Calu3 (cell line): ENCODE measurements around the gene CENPB. TPM values are rescaled to one million over a fixed set of nuclear protein-coding genes. Genes with fewer than 3 reads are reported as not detected.

Experiments
- BruUV-seq: library from RNA; stranded (reverse); fragments of 400-500 nt; replicated peaks from 2 replicates; lab custom pipeline; 2021; lab: Mats Ljungman, UMichigan
- CTCF ChIA-PET: fragments of 300-600 bp; sonication (Branson Sonifier 250); formaldehyde crosslinking; loops from one replicate; lab custom pipeline; 2022; ENCODE audit warnings: antibody characterized with exemption; lab: Charles Lee
- DNase-seq: peaks from one replicate; pipeline ENCODE4 v3.0.0; 2022
- H3K27ac Mint-ChIP-seq: one replicate; pipeline ENCODE4 v1.8.0; 2022; ENCODE audit warnings: mixed read lengths; ENCODE audit not compliant: unreplicated experiment
- H3K27me3 Mint-ChIP-seq: one replicate; pipeline ENCODE4 v1.8.0; 2022; ENCODE audit warnings: mixed read lengths; ENCODE audit not compliant: unreplicated experiment
- H3K36me3 Mint-ChIP-seq: one replicate; pipeline ENCODE4 v1.8.0; 2022; ENCODE audit warnings: mild to moderate bottlenecking, moderate library complexity, mixed read lengths; ENCODE audit not compliant: insufficient read depth, unreplicated experiment
- H3K4me1 Mint-ChIP-seq: one replicate; pipeline ENCODE4 v1.8.0; 2022; ENCODE audit warnings: mild to moderate bottlenecking, low read depth, mixed read lengths; ENCODE audit not compliant: unreplicated experiment
- H3K4me3 Mint-ChIP-seq: one replicate; pipeline ENCODE4 v1.8.0; 2022; ENCODE audit warnings: mild to moderate bottlenecking, low read depth, moderate library complexity, mixed read lengths; ENCODE audit not compliant: unreplicated experiment
- H3K9me3 Mint-ChIP-seq: one replicate; pipeline ENCODE4 v1.8.0; 2022; ENCODE audit warnings: low read depth, mixed read lengths; ENCODE audit not compliant: unreplicated experiment
- CTCF ChIP-seq: fragments of 200-600 bp; IDR thresholded peaks from one replicate; pipeline ENCODE4 v1.8.0; 2022; ENCODE audit warnings: antibody characterized with exemption; ENCODE audit not compliant: unreplicated experiment
- intact Hi-C: fragments of 100-400 bp; cut with micrococcal nuclease; formaldehyde crosslinking; loops from one replicate; pipeline ENCODE4 v1.10.0; 2022; ENCODE audit not compliant: unreplicated experiment
- total RNA-seq: library from RNA; stranded (reverse); gene quantifications from 2 replicates; pipeline ENCODE4 v1.2.3, GENCODE V29; 2022

The CENPB gene
- total RNA-seq, 1 experiment from 2014 or later = 44.9 TPM

GRCh38 chr20:3826420-3826819, 39.9 kb upstream of the CENPB start:
- CTCF ChIA-PET = no interaction called here
- no peak overlapping the region for H3K27ac Mint-ChIP-seq

GRCh38 chr20:3825526-3825925, 39.0 kb upstream of the CENPB start:
- peaks cover 9% of the 10 kb centered on the region for H3K4me1 Mint-ChIP-seq
- no peaks in the 10 kb centered on the region for H3K27me3 Mint-ChIP-seq
- CTCF ChIA-PET = no interaction called here
- no peaks in the 10 kb centered on the region for H3K9me3 Mint-ChIP-seq
- H3K4me3 Mint-ChIP-seq = no peak overlapping the region
- no TSS peak for BruUV-seq
- no peak for TF ChIP-seq CTCF
- DNase-seq = no peak
- intact Hi-C loops = no loop called here
- peaks cover 17% of the 10 kb centered on the region for H3K36me3 Mint-ChIP-seq
- H3K27ac Mint-ChIP-seq = no peak overlapping the region

More at GRCh38 chr20:3826420-3826819, 39.9 kb upstream of the CENPB start:
- intact Hi-C loops = no loop called here
- TF ChIP-seq CTCF = no peak
- no peaks in the 10 kb centered on the region for H3K9me3 Mint-ChIP-seq
- BruUV-seq = no TSS peak
- H3K4me1 Mint-ChIP-seq = peaks cover 7% of the 10 kb centered on the region
- no peak overlapping the region for H3K4me3 Mint-ChIP-seq
- DNase-seq = no peak
- peaks cover 8% of the 10 kb centered on the region for H3K36me3 Mint-ChIP-seq
- no peaks in the 10 kb centered on the region for H3K27me3 Mint-ChIP-seq

- no TSS peak for BruUV-seq
- intact Hi-C loops = no loop called here
- CTCF ChIA-PET = no interaction called here
These were observed 37.3 kb upstream of the CENPB start for GRCh38 chr20:3823881-3824280.

GRCh38 chr20:3821996-3822395, 35.5 kb upstream of the CENPB start:
- CTCF ChIA-PET = no interaction called here
- H3K9me3 Mint-ChIP-seq = no peaks in the 10 kb centered on the region
- no peaks in the 10 kb centered on the region for H3K27me3 Mint-ChIP-seq
- peaks cover 26% of the 10 kb centered on the region for H3K36me3 Mint-ChIP-seq
- TF ChIP-seq CTCF = no peak
- no peak for DNase-seq
- BruUV-seq = no TSS peak
- peak overlapping the region; percentile 61 for H3K27ac Mint-ChIP-seq
- H3K4me3 Mint-ChIP-seq = peak overlapping the region; percentile 81
- peaks cover 14% of the 10 kb centered on the region for H3K4me1 Mint-ChIP-seq
- intact Hi-C loops = loop anchor here (2.0 kb wide), 1 partner anchor 35 kb away; the partner anchor contains the start of gene CENPB

More at GRCh38 chr20:3823881-3824280, 37.3 kb upstream of the CENPB start:
- H3K27me3 Mint-ChIP-seq = no peaks in the 10 kb centered on the region
- no peaks in the 10 kb centered on the region for H3K9me3 Mint-ChIP-seq
- H3K4me1 Mint-ChIP-seq = peaks cover 12% of the 10 kb centered on the region
- H3K4me3 Mint-ChIP-seq = no peak overlapping the region
- H3K27ac Mint-ChIP-seq = no peak overlapping the region
- DNase-seq = no peak
- H3K36me3 Mint-ChIP-seq = peaks cover 25% of the 10 kb centered on the region
- TF ChIP-seq CTCF = no peak
